Urothelium cell line (cell line): Measurements from ENCODE around the gene RRP1.
A peak's percentile ranks its signal among the peaks of the same experiment; 100 is the strongest.

Experiments
- DNase-seq: peaks from one replicate; pipeline ENCODE4 v3.0.0; 2011; ENCODE audit warnings: low spot score, mixed read lengths
- FAIRE-seq: peaks from 2 replicates; lab custom pipeline; 2011; peaks lifted over from hg19 to GRCh38; lab: Jason Lieb, UNC

RRP1 gene

GRCh38 chr21:43789276-43790009, at the start of gene RRP1:
RRP1 (plus strand) TSS chr21:43789577; CDS start chr21:43789630, 53 bp downstream.
- no peak for FAIRE-seq

GRCh38 chr21:43739621-43740435, 49.5 kb upstream of the RRP1 start:
- DNase-seq (peak; percentile 21), FAIRE-seq (peak; percentile 68)

More at GRCh38 chr21:43789276-43790009, at the start of gene RRP1:
- peak; percentile 95 for DNase-seq

GRCh38 chr21:43740497-43741156, 48.8 kb upstream of the RRP1 start:
- peak; percentile 23 for DNase-seq
- FAIRE-seq, result no peak

GRCh38 chr21:43741423-43742096, 47.8 kb upstream of the RRP1 start:
- FAIRE-seq (no peak), DNase-seq (no peak)

GRCh38 chr21:43743947-43744346, 45.4 kb upstream of the RRP1 start:
- FAIRE-seq (no peak), DNase-seq (no peak)

GRCh38 chr21:43744725-43745124, 44.7 kb upstream of the RRP1 start:
- FAIRE-seq (no peak), DNase-seq (no peak)

- no peak for FAIRE-seq
- no peak for DNase-seq
Observed at GRCh38 chr21:43745772-43746517, 43.4 kb upstream of the RRP1 start.

GRCh38 chr21:43748622-43749021, 40.8 kb upstream of the RRP1 start:
- FAIRE-seq, result no peak
- no peak for DNase-seq

GRCh38 chr21:43749651-43750262, 39.6 kb upstream of the RRP1 start:
- no peak for DNase-seq
- no peak for FAIRE-seq

GRCh38 chr21:43750339-43751033, 38.9 kb upstream of the RRP1 start:
- DNase-seq (no peak), FAIRE-seq (peak; percentile 50)

GRCh38 chr21:43751955-43752591, 37.3 kb upstream of the RRP1 start:
- DNase-seq, result no peak
- peak; percentile 44 for FAIRE-seq

- no peak for DNase-seq
- peak; percentile 92 for FAIRE-seq
Observed at GRCh38 chr21:43752758-43753438, 36.5 kb upstream of the RRP1 start.

- FAIRE-seq, result peak; percentile 13
- DNase-seq, result no peak
Observed at GRCh38 chr21:43753439-43753799, 36.0 kb upstream of the RRP1 start.

GRCh38 chr21:43754948-43755781, 34.2 kb upstream of the RRP1 start:
- DNase-seq (no peak), FAIRE-seq (no peak)

GRCh38 chr21:43755820-43756594, 33.4 kb upstream of the RRP1 start:
- DNase-seq (no peak), FAIRE-seq (no peak)

- DNase-seq (no peak), FAIRE-seq (no peak)
Observed at GRCh38 chr21:43757601-43758000, 31.8 kb upstream of the RRP1 start.
